Activated CD4-positive, alpha-beta T cell treated with anti-CD3 and anti-CD28 coated beads for 4 hours (primary cell): ENCODE data around the gene STX5.
"Not testable (repeated sequence)": the region's sequence is repeated elsewhere in the genome, so short reads cannot be mapped to it uniquely, and the experiment has no call there.

Experiments
- DNase-seq, 2 donors: peaks; one replicate each; pipeline ENCODE4 v3.0.0-alpha.2; 2020

The STX5 gene

GRCh38 chr11:62828130-62828529 lies 3.7 kb downstream of the STX5 start:
- not testable (repeated sequence) for DNase-seq

- DNase-seq = no peak
Observed at GRCh38 chr11:62823677-62824076, 8.2 kb downstream of the STX5 start.

- no peak for DNase-seq
Observed at GRCh38 chr11:62817129-62817528, 14.7 kb downstream of the STX5 start.

GRCh38 chr11:62816557-62816956 lies 15.3 kb downstream of the STX5 start:
- no peak for DNase-seq

GRCh38 chr11:62811659-62812058 lies 20.2 kb downstream of the STX5 start:
- no peak for DNase-seq

- no peak for DNase-seq
Observed at GRCh38 chr11:62810748-62811147, 21.1 kb downstream of the STX5 start.

GRCh38 chr11:62806611-62807121 lies 25.2 kb downstream of the STX5 start:
- no peak for DNase-seq

- peak; percentile 30 to 31 for DNase-seq
Observed at GRCh38 chr11:62805961-62806441, 25.9 kb downstream of the STX5 start.

- peak; percentile 95 to 96 for DNase-seq
Observed at GRCh38 chr11:62805076-62805892, 26.6 kb downstream of the STX5 start, which contains the start of gene NXF1. Gene NXF1, minus strand, starts transcription at chr11:62805440. Its CDS starts 84 bp downstream, at chr11:62805356.

GRCh38 chr11:62804310-62805075 lies 27.4 kb downstream of the STX5 start:
- DNase-seq = no peak

GRCh38 chr11:62801071-62801470 lies 30.8 kb downstream of the STX5 start:
- DNase-seq = no peak

- DNase-seq = no peak
Observed at GRCh38 chr11:62799486-62799885, 32.4 kb downstream of the STX5 start.

GRCh38 chr11:62796281-62796680 lies 35.6 kb downstream of the STX5 start:
- DNase-seq = no peak

GRCh38 chr11:62794201-62794775 lies 37.6 kb downstream of the STX5 start:
- DNase-seq = no peak

GRCh38 chr11:62792202-62792575 lies 39.7 kb downstream of the STX5 start:
- no peak for DNase-seq

- peak; percentile 86 to 87 for DNase-seq
Observed at GRCh38 chr11:62791501-62792201, 40.2 kb downstream of the STX5 start, which contains the start of gene TMEM223. Gene TMEM223, minus strand, starts transcription at chr11:62792006. Its CDS starts 12 bp downstream, at chr11:62791994.

GRCh38 chr11:62789576-62789975 lies 42.3 kb downstream of the STX5 start:
- DNase-seq = no peak

- no peak for DNase-seq
Observed at GRCh38 chr11:62788991-62789390, 42.9 kb downstream of the STX5 start.

- DNase-seq = peak; percentile 99
Observed at GRCh38 chr11:62787005-62787759, 44.7 kb downstream of the STX5 start, which contains the start of gene TMEM179B. Gene TMEM179B, plus strand, starts transcription at chr11:62787402. Its CDS starts 30 bp downstream, at chr11:62787432.

- DNase-seq = peak; percentile 80 to 85
Observed at GRCh38 chr11:62786318-62787004, 45.4 kb downstream of the STX5 start.

- no peak for DNase-seq
Observed at GRCh38 chr11:62782753-62783152, 49.1 kb downstream of the STX5 start.
